GM12878 (cell line): ENCODE results near the gene ADGRE1. TPM values are rescaled to one million over a fixed set of nuclear protein-coding genes. Genes with fewer than 3 reads are reported as not detected.

ENCODE experiments used
- ATAC-seq: fragments of 200-7000 bp; cut with Tn5 transposase; 3 replicates; pipeline ENCODE4 v1.9.1; 2020; ENCODE audit warnings: mild to moderate bottlenecking, moderate library complexity
- BruUV-seq: library from RNA; stranded (reverse); fragments of 400-500 nt; replicated peaks from 2 replicates; lab custom pipeline; 2021; lab: Mats Ljungman, UMichigan
- CTCF ChIA-PET: fragments of 300-600 bp; sonication (Branson Sonifier 250); formaldehyde crosslinking; extraction: SDS; loops from one replicate; lab custom pipeline; 2021; ENCODE audit warnings: inconsistent platforms; lab: Yijun Ruan, JAX
- POLR2A ChIA-PET: fragments of 350-600 bp; formaldehyde crosslinking; extraction: SDS; loops from one replicate; lab custom pipeline; 2021; ENCODE audit warnings: inconsistent platforms; lab: Charles Lee
- RAD21 ChIA-PET: fragments of 300-600 bp; sonication (Branson Sonifier 250); formaldehyde crosslinking; loops from one replicate; lab custom pipeline; 2023; ENCODE audit warnings: antibody characterized with exemption; ENCODE audit not compliant: unreplicated experiment; lab: Charles Lee
- SMC1A ChIA-PET: fragments of 300-600 bp; sonication (Branson Sonifier 250); formaldehyde crosslinking; loops from one replicate; lab custom pipeline; 2023; ENCODE audit not compliant: unreplicated experiment, uncharacterized antibody; lab: Charles Lee
- DNase-seq: peaks from one replicate; pipeline ENCODE4 v3.0.0-alpha.2; 2011; ENCODE audit warnings: low read depth, low spot score
- FAIRE-seq: peaks from 3 replicates; lab custom pipeline; 2011; peaks lifted over from hg19 to GRCh38; lab: Jason Lieb, UNC
- H2AFZ ChIP-seq: 2 replicates; pipeline ENCODE4 v1.6.0; 2011; ENCODE audit warnings: low read depth, low read length, control low read depth; ENCODE audit not compliant: control insufficient read depth
- H3K27ac ChIP-seq: 2 replicates; pipeline ENCODE4 v1.5.1; 2011; ENCODE audit warnings: control low read depth; ENCODE audit not compliant: control insufficient read depth, insufficient read depth
- H3K27me3 ChIP-seq, 2 experiments: replicated peaks in 1 of 2; 2 replicates each; pipeline versions ENCODE4 v1.6.0 to v1.6.1; 2011; ENCODE audit warnings: low read length in 1 of 2; ENCODE audit not compliant: control insufficient read depth in 2 of 2, insufficient read depth in 2 of 2
- H3K36me3 ChIP-seq, 2 experiments: 2 replicates each; pipeline ENCODE4 v1.5.1; 2011; ENCODE audit warnings: low read length in 1 of 2; ENCODE audit not compliant: control insufficient read depth in 2 of 2, insufficient read depth in 2 of 2
- H3K4me1 ChIP-seq: 2 replicates; pipeline ENCODE4 v1.6.1; 2011; ENCODE audit warnings: mild to moderate bottlenecking, low read length, moderate library complexity, mixed read lengths; ENCODE audit not compliant: control insufficient read depth, insufficient read depth
- H3K4me2 ChIP-seq: 2 replicates; pipeline ENCODE4 v1.6.0; 2011; ENCODE audit warnings: control low read depth; ENCODE audit not compliant: control insufficient read depth, insufficient read depth
- H3K4me3 ChIP-seq: fragments of 200-600 bp; sonication (generic); 2 replicates; pipeline ENCODE4 v1.5.1; 2016
- H3K79me2 ChIP-seq: 2 replicates; pipeline ENCODE4 v1.6.0; 2011; ENCODE audit warnings: low read length; ENCODE audit not compliant: control insufficient read depth, insufficient read depth
- H3K9ac ChIP-seq: 2 replicates; pipeline ENCODE4 v1.8.0; 2011; ENCODE audit warnings: low read length, control low read depth, mixed read lengths; ENCODE audit not compliant: control insufficient read depth, insufficient read depth
- H3K9me3 ChIP-seq: replicated peaks from 3 replicates; pipeline ENCODE4 v1.5.1; 2011; ENCODE audit warnings: mild to moderate bottlenecking, low read length; ENCODE audit not compliant: control insufficient read depth, insufficient read depth
- H4K20me1 ChIP-seq: 2 replicates; pipeline ENCODE4 v1.6.0; 2011; ENCODE audit not compliant: control insufficient read depth, insufficient read depth
- BHLHE40 ChIP-seq, 2 experiments: fragments of 450-650 bp in 1 of 2; IDR thresholded peaks; 2 replicates each; pipeline ENCODE4 v1.6.1; 2011 to 2017; ENCODE audit warnings: low read depth in 2 of 2, borderline replicate concordance in 1 of 2, improper control_type of control experiment in 1 of 2, low read length in 1 of 2, mild to moderate bottlenecking in 1 of 2
- CHD1 ChIP-seq: IDR thresholded peaks from 2 replicates; pipeline ENCODE4 v1.6.1; 2012; ENCODE audit warnings: low read depth, low read length, improper control_type of control experiment
- ETV6 ChIP-seq, 2 experiments: fragments of 450-650 bp in 1 of 2; IDR thresholded peaks in 1 of 2; conservative IDR thresholded peaks in 1 of 2; 2 replicates each; pipeline ENCODE4 v1.6.1; 2014; ENCODE audit warnings: antibody characterized with exemption in 1 of 2, borderline replicate concordance in 1 of 2, low read depth in 1 of 2, mild to moderate bottlenecking in 1 of 2, moderate library complexity in 1 of 2
- GABPA ChIP-seq: IDR thresholded peaks from 2 replicates; pipeline ENCODE4 v1.6.1; 2014; ENCODE audit warnings: antibody characterized with exemption, low read depth, mild to moderate bottlenecking, inconsistent platforms
- IRF3 ChIP-seq: fragments of 450-650 bp; IDR thresholded peaks from 2 replicates; pipeline ENCODE4 v1.6.1; 2014; ENCODE audit warnings: mild to moderate bottlenecking
- KDM1A ChIP-seq: fragments of 200-600 bp; sonication (generic); IDR thresholded peaks from 2 replicates; pipeline ENCODE4 v1.6.1; 2016; ENCODE audit warnings: borderline replicate concordance
- PAX5 ChIP-seq: IDR thresholded peaks from 2 replicates; pipeline ENCODE4 v1.6.1; 2011; ENCODE audit warnings: low read depth, low read length, borderline replicate concordance
- POLR2AphosphoS5 ChIP-seq: IDR thresholded peaks from 2 replicates; pipeline ENCODE4 v1.6.1; 2011; ENCODE audit warnings: mild to moderate bottlenecking, low read length, inconsistent platforms
- RCOR1 ChIP-seq: conservative IDR thresholded peaks from 2 replicates; pipeline ENCODE4 v1.6.1; 2012; ENCODE audit warnings: low read depth, low read length, improper control_type of control experiment
- RELA ChIP-seq: fragments of 450-650 bp; IDR thresholded peaks from 2 replicates; pipeline ENCODE4 v1.8.0; 2014; ENCODE audit warnings: borderline replicate concordance; ENCODE audit not compliant: partially characterized antibody
- SP1 ChIP-seq: IDR thresholded peaks from one replicate; pipeline ENCODE4 v1.6.1; 2011; ENCODE audit warnings: low read depth, low read length
- USF1 ChIP-seq: IDR thresholded peaks from 2 replicates; pipeline ENCODE4 v1.6.1; 2011; ENCODE audit warnings: borderline replicate concordance, low read depth, mild to moderate bottlenecking, moderate library complexity, mixed read lengths, low read length; ENCODE audit not compliant: insufficient read depth; ENCODE audit errors: extremely low read length
- ZNF217 ChIP-seq: fragments of 450-650 bp; IDR thresholded peaks from 2 replicates; pipeline ENCODE4 v1.6.1; 2017; ENCODE audit warnings: antibody characterized with exemption, mild to moderate bottlenecking
- WGBS: methylation state at CpG from one replicate; pipeline ENCODE4 v1.1.6; 2016; ENCODE audit warnings: low lambda C conversion rate; ENCODE audit not compliant: insufficient replicate concordance, insufficient coverage; ENCODE audit errors: missing lambda C conversion rate; 5-methylcytosine and 5-hydroxymethylcytosine counted together
- in situ Hi-C: fragments of 300-500 bp; cut with MboI; formaldehyde crosslinking; loops from 9 replicates; pipeline ENCODE4 v1.14.3; 2018; ENCODE audit warnings: mixed read lengths
- intact Hi-C: fragments of 100-400 bp; cut with micrococcal nuclease; formaldehyde crosslinking; loops from one replicate; pipeline ENCODE4 v1.14.2; 2022; ENCODE audit not compliant: unreplicated experiment
- polyA plus RNA-seq, 11 experiments: library from polyadenylated mRNA; depleted of rRNA in 4 of 11; unstranded in 6 of 11; stranded (reverse) in 5 of 11; fragments of >200 nt; fragmentation: Nextera tagmentation in 4 of 11; fragmentation: Illumina TruSeq in 1 of 11; extraction: Ambion mirVana in 4 of 11; extraction: Trizol in 1 of 11; gene quantifications; 1 replicate in 1 of 11; 2 replicates in 10 of 11; pipeline versions ENCODE4 v1.2.1 to v1.2.3, GENCODE V29; 2011 to 2016; ENCODE audit warnings: inconsistent platforms in 2 of 11, missing spikeins in 2 of 11, low read depth in 1 of 11
- total RNA-seq, 4 experiments: library from RNA; depleted of rRNA in 3 of 4; stranded (reverse); fragments of >200 nt in 3 of 4; fragmentation: Illumina TruSeq in 1 of 4; extraction: Trizol in 1 of 4; gene quantifications; 2 replicates each; pipeline versions ENCODE4 v1.2.1 to v1.2.3, GENCODE V29; 2013 to 2021

ADGRE1 gene
- total and polyA plus RNA-seq, 10 of the 15 experiments (the other 5 are each of a cell fraction or from before 2014, with no cell fraction given), result 7.9 to 35.7 (median 9.9) TPM

GRCh38 chr19:6866741-6867151 lies 20.6 kb upstream of the ADGRE1 start (continued):
- no peak for TF ChIP-seq USF1

- peaks cover 11% of the 10 kb centered on the region for H3K4me1 ChIP-seq
- TF ChIP-seq ZNF217, result no peak
- no peak for TF ChIP-seq ETV6 (conservative IDR thresholded peaks at IDR 0.05 in 1 of 2, IDR thresholded peaks at IDR 0.05 in 1 of 2; ENCODE audit: borderline replicate concordance in 1 of 2, low read depth in 1 of 2)
- TF ChIP-seq GABPA, result no peak
- no peak for TF ChIP-seq SP1
- TF ChIP-seq RELA, result no peak
- no peak for TF ChIP-seq CHD1
- TF ChIP-seq POLR2AphosphoS5, result no peak
- no peak for TF ChIP-seq PAX5
- no peak for TF ChIP-seq RCOR1
- no peak for TF ChIP-seq KDM1A
- no peak for TF ChIP-seq IRF3
- no peak for TF ChIP-seq BHLHE40 (IDR thresholded peaks at IDR 0.05; ENCODE audit: borderline replicate concordance in 1 of 2, low read depth in 2 of 2, low read length in 1 of 2)
- CTCF ChIA-PET, result interaction anchor here (2.6 kb wide), 1 partner anchor 742 kb away, joined by 6 read pairs; no protein-coding TSS in a partner anchor
- SMC1A ChIA-PET, result interaction anchor here (0.6 to 1.6 kb wide), 5 partner anchors 9 to 96 kb away, joined by 3 to 7 read pairs (median 4); partner anchors contain the start of gene VAV1
- H3K27ac ChIP-seq, result no peak overlapping the region
- no peak overlapping the region for H3K4me3 ChIP-seq
- H3K36me3 ChIP-seq, result no peaks in the 10 kb centered on the region
- H2AFZ ChIP-seq, result no peak overlapping the region
- no peaks in the 10 kb centered on the region for H3K9me3 ChIP-seq
- no peaks in the 10 kb centered on the region for H4K20me1 ChIP-seq
- POLR2A ChIA-PET, result interaction anchor here (0.6 kb wide), 1 partner anchor 270 kb away, joined by 6 read pairs; no protein-coding TSS in a partner anchor
- in situ Hi-C loops (no loop called here), intact Hi-C loops (no loop called here)
- WGBS, result 54% methylated on average over 4 of the region's 4 CpGs
- DNase-seq, result no peak
- no peak overlapping the region for H3K9ac ChIP-seq
- H3K27me3 ChIP-seq, result no peaks in the 10 kb centered on the region
- RAD21 ChIA-PET, result no interaction called here
- FAIRE-seq, result no peak
- H3K4me2 ChIP-seq, result no peak overlapping the region
- H3K79me2 ChIP-seq, result no peaks in the 10 kb centered on the region
- no TSS peak for BruUV-seq
- no peak for ATAC-seq
Measured at GRCh38 chr19:6868351-6868750, 19.0 kb upstream of the ADGRE1 start.
